ENCODE measurements around the gene TTC39C. TPM values are rescaled to one million over a fixed set of nuclear protein-coding genes. Genes with fewer than 3 reads are reported as not detected.

Gene TTC39C
- total RNA-seq, 1 experiment from 2014 or later: 24.0 TPM

DNA sequence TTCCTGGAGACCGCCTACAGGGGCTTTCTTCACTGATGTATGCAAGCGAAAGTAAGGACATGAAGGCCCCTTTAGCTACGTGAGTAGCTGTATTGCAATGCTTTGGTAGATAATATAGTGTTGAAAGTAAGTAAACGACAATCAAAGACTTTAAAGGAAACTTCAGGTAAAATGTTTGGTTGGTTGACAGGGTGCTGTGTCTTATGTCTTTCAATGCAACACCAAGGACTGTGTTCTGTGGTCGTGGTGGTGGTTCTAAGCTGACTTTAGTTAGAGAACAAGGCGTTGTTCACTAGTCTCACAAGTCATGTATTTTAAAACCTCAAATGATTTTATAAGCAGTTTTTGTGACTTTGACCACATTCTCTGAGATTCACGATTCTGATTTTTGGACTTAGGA lies 66.3 kb downstream of the TTC39C start:
- ChIA-PET CTCF (no interaction called here), POLR2A (ENCODE audit: low non-redundant PET) (no interaction called here)
- no peak overlapping the region for H3K27ac ChIP-seq (ENCODE audit: low read depth, low read length, poor library complexity, severe bottlenecking)
- H3K4me1 ChIP-seq (ENCODE audit: insufficient read depth, low read length, poor library complexity, severe bottlenecking): peaks cover 4% of the 10 kb centered on the region
- no peak for DNase-seq (ENCODE audit: low spot score)
- BruUV-seq (replicated peaks): no TSS peak
- no peak overlapping the region for H3K4me3 ChIP-seq (ENCODE audit: low read depth, low read length, poor library complexity, severe bottlenecking)
- intact Hi-C loops (cut with micrococcal nuclease; ENCODE audit: unreplicated experiment): no loop called here
- TF ChIP-seq EZH2 (IDR thresholded peaks at IDR 0.05; ENCODE audit: borderline replicate concordance, low read depth, low read length, poor library complexity, severe bottlenecking): no peak
- TF ChIP-seq, protein P1, sequence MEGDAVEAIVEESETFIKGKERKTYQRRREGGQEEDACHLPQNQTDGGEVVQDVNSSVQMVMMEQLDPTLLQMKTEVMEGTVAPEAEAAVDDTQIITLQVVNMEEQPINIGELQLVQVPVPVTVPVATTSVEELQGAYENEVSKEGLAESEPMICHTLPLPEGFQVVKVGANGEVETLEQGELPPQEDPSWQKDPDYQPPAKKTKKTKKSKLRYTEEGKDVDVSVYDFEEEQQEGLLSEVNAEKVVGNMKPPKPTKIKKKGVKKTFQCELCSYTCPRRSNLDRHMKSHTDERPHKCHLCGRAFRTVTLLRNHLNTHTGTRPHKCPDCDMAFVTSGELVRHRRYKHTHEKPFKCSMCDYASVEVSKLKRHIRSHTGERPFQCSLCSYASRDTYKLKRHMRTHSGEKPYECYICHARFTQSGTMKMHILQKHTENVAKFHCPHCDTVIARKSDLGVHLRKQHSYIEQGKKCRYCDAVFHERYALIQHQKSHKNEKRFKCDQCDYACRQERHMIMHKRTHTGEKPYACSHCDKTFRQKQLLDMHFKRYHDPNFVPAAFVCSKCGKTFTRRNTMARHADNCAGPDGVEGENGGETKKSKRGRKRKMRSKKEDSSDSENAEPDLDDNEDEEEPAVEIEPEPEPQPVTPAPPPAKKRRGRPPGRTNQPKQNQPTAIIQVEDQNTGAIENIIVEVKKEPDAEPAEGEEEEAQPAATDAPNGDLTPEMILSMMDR (conservative IDR thresholded peaks at IDR 0.05; ENCODE audit: low read depth, low read length): no peak
- peaks cover 10% of the 10 kb centered on the region for H3K36me3 ChIP-seq (ENCODE audit: insufficient read depth, low read length, poor library complexity, severe bottlenecking)
- H3K27me3 ChIP-seq (replicated peaks; ENCODE audit: insufficient read depth, low read depth, low read length, poor library complexity): no peaks in the 10 kb centered on the region
- H3K9me3 ChIP-seq (ENCODE audit: low read depth, low read length, poor library complexity, severe bottlenecking): no peaks in the 10 kb centered on the region

DNA sequence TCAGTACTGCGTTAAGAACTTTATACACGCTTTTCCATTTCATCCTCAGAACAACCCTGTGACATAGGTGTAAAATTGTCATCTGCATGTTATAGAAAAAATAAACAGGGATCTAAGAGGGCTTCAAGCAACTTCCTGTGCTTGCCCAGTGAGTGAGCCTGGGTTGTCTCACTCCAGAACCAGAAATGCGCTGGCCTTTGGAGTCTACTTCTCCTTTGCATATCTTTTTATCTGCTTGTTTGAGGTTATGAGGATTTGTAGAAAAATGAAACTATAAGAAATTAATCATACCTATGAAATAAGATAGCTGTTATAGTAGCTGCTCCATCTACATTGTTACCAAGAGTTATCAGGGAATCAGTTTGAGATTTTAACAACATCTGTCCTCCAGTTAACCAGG lies 69.0 kb downstream of the TTC39C start:
- CTCF ChIA-PET: no interaction called here

DNA sequence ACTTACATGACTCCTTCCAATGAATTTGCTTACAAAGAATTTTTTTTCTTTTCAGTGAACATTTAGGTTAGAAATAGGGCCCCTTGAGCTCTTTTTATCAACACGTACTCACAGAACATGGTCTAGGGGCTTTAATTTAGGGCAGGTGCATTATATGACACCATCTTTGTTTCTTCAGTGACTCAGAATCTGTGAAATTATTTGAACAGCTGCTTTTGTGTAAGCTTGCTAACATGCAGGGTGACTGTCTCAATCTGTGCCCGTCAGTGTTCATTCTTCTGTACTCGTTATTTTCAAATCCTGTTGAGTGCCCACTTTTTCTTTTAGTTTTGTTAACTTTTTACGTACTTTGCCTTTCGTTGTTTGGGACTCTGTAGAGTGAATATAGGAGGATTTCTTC lies 71.5 kb downstream of the TTC39C start:
- ChIA-PET POLR2A (ENCODE audit: low non-redundant PET) (no interaction called here), CTCF (no interaction called here)
- no peaks in the 10 kb centered on the region for H3K9me3 ChIP-seq (ENCODE audit: low read depth, low read length, poor library complexity, severe bottlenecking)
- TF ChIP-seq EZH2 (IDR thresholded peaks at IDR 0.05; ENCODE audit: borderline replicate concordance, low read depth, low read length, poor library complexity, severe bottlenecking): no peak
- TF ChIP-seq, protein P1 (conservative IDR thresholded peaks at IDR 0.05; ENCODE audit: low read depth, low read length): no peak
- H3K27ac ChIP-seq (ENCODE audit: low read depth, low read length, poor library complexity, severe bottlenecking): no peak overlapping the region
- peaks cover 9% of the 10 kb centered on the region for H3K4me1 ChIP-seq (ENCODE audit: insufficient read depth, low read length, poor library complexity, severe bottlenecking)
- intact Hi-C loops (cut with micrococcal nuclease; ENCODE audit: unreplicated experiment): no loop called here
- H3K27me3 ChIP-seq (replicated peaks; ENCODE audit: insufficient read depth, low read depth, low read length, poor library complexity): no peaks in the 10 kb centered on the region
- no peaks in the 10 kb centered on the region for H3K36me3 ChIP-seq (ENCODE audit: insufficient read depth, low read length, poor library complexity, severe bottlenecking)
- no peak overlapping the region for H3K4me3 ChIP-seq (ENCODE audit: low read depth, low read length, poor library complexity, severe bottlenecking)
- DNase-seq (ENCODE audit: low spot score): no peak
- BruUV-seq (replicated peaks): no TSS peak

More for the DNA sequence above, 69.0 kb downstream of the TTC39C start:
- intact Hi-C loops (cut with micrococcal nuclease; ENCODE audit: unreplicated experiment): no loop called here
- H3K4me1 ChIP-seq (ENCODE audit: insufficient read depth, low read length, poor library complexity, severe bottlenecking): no peaks in the 10 kb centered on the region
- POLR2A ChIA-PET (ENCODE audit: low non-redundant PET): no interaction called here
- peaks cover 6% of the 10 kb centered on the region for H3K36me3 ChIP-seq (ENCODE audit: insufficient read depth, low read length, poor library complexity, severe bottlenecking)
- H3K9me3 ChIP-seq (ENCODE audit: low read depth, low read length, poor library complexity, severe bottlenecking): no peaks in the 10 kb centered on the region
- BruUV-seq (replicated peaks): no TSS peak
- TF ChIP-seq EZH2 (IDR thresholded peaks at IDR 0.05; ENCODE audit: borderline replicate concordance, low read depth, low read length, poor library complexity, severe bottlenecking): no peak
- TF ChIP-seq, protein P1 (conservative IDR thresholded peaks at IDR 0.05; ENCODE audit: low read depth, low read length): no peak
- no peak for DNase-seq (ENCODE audit: low spot score)
- H3K27ac ChIP-seq (ENCODE audit: low read depth, low read length, poor library complexity, severe bottlenecking): no peak overlapping the region
- no peaks in the 10 kb centered on the region for H3K27me3 ChIP-seq (replicated peaks; ENCODE audit: insufficient read depth, low read depth, low read length, poor library complexity)
- H3K4me3 ChIP-seq (ENCODE audit: low read depth, low read length, poor library complexity, severe bottlenecking): no peak overlapping the region
